Peyer's patch (tissue), 4 donors: Measurements from ENCODE around the gene SHMT2.

Experiments
- CTCF ChIP-seq, 6 experiments: fragments of 450-650 bp in 4 of 6; fragments of 200-600 bp in 2 of 6; sonication (generic) in 1 of 6; IDR thresholded peaks; one replicate each; pipeline ENCODE4 v1.5.1; 2017 to 2019; ENCODE audit warnings: antibody characterized with exemption in 6 of 6, mild to moderate bottlenecking in 3 of 6, moderate library complexity in 1 of 6
- POLR2A ChIP-seq, 2 donors: fragments of 450-650 bp; IDR thresholded peaks; one replicate each; pipeline ENCODE4 v1.5.1; 2017; ENCODE audit warnings: antibody characterized with exemption in 2 of 2, mild to moderate bottlenecking in 2 of 2, moderate library complexity in 2 of 2

- no peak for TF ChIP-seq CTCF (IDR thresholded peaks at IDR 0.05)
- no peak for TF ChIP-seq POLR2A (IDR thresholded peaks at IDR 0.05)
These were observed 10.1 kb upstream of the SHMT2 start for GRCh38 chr12:57219205-57219992.
